B cell (primary cell): ENCODE measurements around the gene TNIK. TPM values are rescaled to one million over a fixed set of nuclear protein-coding genes. Genes with fewer than 3 reads are reported as not detected.

Experiments
- ATAC-seq: fragments of 200-7000 bp; cut with Tn5 transposase; one replicate; pipeline ENCODE4 v1.10.0; 2021; ENCODE audit warnings: low read depth, mild to moderate bottlenecking, moderate number of reproducible peaks, moderate library complexity
- CTCF ChIA-PET: fragments of 350-600 bp; sonication (Branson Sonifier 250); formaldehyde crosslinking; loops from one replicate; lab custom pipeline; 2021; ENCODE audit warnings: antibody characterized with exemption, inconsistent platforms; lab: Charles Lee
- POLR2A ChIA-PET: fragments of 350-600 bp; sonication (Branson Sonifier 250); formaldehyde crosslinking; loops from one replicate; lab custom pipeline; 2021; ENCODE audit warnings: antibody characterized with exemption; lab: Charles Lee
- DNase-seq: peaks from one replicate; pipeline ENCODE4 v3.0.0; 2013
- H2AFZ ChIP-seq: 2 replicates; pipeline ENCODE4 v1.6.1; 2012; ENCODE audit warnings: mild to moderate bottlenecking, low read depth, low read length; ENCODE audit not compliant: insufficient read depth, poor library complexity, severe bottlenecking
- H3K27ac ChIP-seq, 2 donors: 1 replicate in 1 of 2; 2 replicates in 1 of 2; pipeline ENCODE4 v1.5.1; 2012 to 2013; ENCODE audit warnings: low read length in 2 of 2, mild to moderate bottlenecking in 2 of 2, moderate library complexity in 1 of 2
- H3K27me3 ChIP-seq, 4 experiments: fragments of 200-600 bp in 1 of 4; sonication (generic) in 1 of 4; replicated peaks in 1 of 4; 1 replicate in 2 of 4; 2 replicates in 2 of 4; pipeline versions ENCODE4 v1.6.1 to v1.7.0; 2013 to 2016; ENCODE audit warnings: low read length in 3 of 4, mild to moderate bottlenecking in 2 of 4, mixed read lengths in 1 of 4, moderate library complexity in 1 of 4; ENCODE audit not compliant: insufficient read depth in 4 of 4, control insufficient read depth in 3 of 4; ENCODE audit errors: control extremely low read depth in 1 of 4
- H3K36me3 ChIP-seq, 2 experiments: replicated peaks in 1 of 2; 1 replicate in 1 of 2; 2 replicates in 1 of 2; pipeline versions ENCODE4 v1.6.1 to v1.7.1; 2013; ENCODE audit warnings: low read length in 1 of 2; ENCODE audit not compliant: insufficient read depth in 2 of 2, control insufficient read depth in 1 of 2; ENCODE audit errors: control extremely low read depth in 1 of 2, extremely low read depth in 1 of 2
- H3K4me1 ChIP-seq, 2 donors: fragments of 200-600 bp in 1 of 2; sonication (generic) in 1 of 2; 1 replicate in 1 of 2; 2 replicates in 1 of 2; pipeline versions ENCODE4 v1.5.1 to v1.6.1; 2013 to 2017; ENCODE audit warnings: low read length in 2 of 2; ENCODE audit not compliant: control insufficient read depth in 2 of 2, insufficient read depth in 2 of 2
- H3K4me2 ChIP-seq: replicated peaks from 2 replicates; pipeline ENCODE3; 2012; ENCODE audit warnings: mild to moderate bottlenecking, low read depth, low read length; ENCODE audit not compliant: poor library complexity, severe bottlenecking
- H3K4me3 ChIP-seq, 5 experiments: fragments of 200-600 bp in 1 of 5; sonication (generic) in 1 of 5; 1 replicate in 3 of 5; 2 replicates in 2 of 5; pipeline versions ENCODE4 v1.5.1 to v1.7.0; 2011 to 2016; ENCODE audit warnings: low read length in 4 of 5, mild to moderate bottlenecking in 4 of 5, low read depth in 2 of 5, control low read depth in 1 of 5, moderate library complexity in 1 of 5; ENCODE audit not compliant: insufficient read depth in 1 of 5; ENCODE audit errors: control extremely low read depth in 1 of 5, extremely low read depth in 1 of 5
- H3K79me2 ChIP-seq: fragments of 200-600 bp; sonication (generic); one replicate; pipeline ENCODE4 v1.6.0; 2016; ENCODE audit warnings: low read length; ENCODE audit not compliant: control insufficient read depth, insufficient read depth
- H3K9ac ChIP-seq: fragments of 200-600 bp; sonication (generic); 2 replicates; pipeline ENCODE4 v1.6.1; 2017; ENCODE audit warnings: mild to moderate bottlenecking, low read length, moderate library complexity
- H3K9me3 ChIP-seq, 3 donors: one replicate each; pipeline versions ENCODE4 v1.6.1 to v1.7.1; 2013; ENCODE audit warnings: low read length in 2 of 3; ENCODE audit not compliant: control insufficient read depth in 2 of 3, insufficient read depth in 1 of 3; ENCODE audit errors: control extremely low read depth in 1 of 3
- H4K20me1 ChIP-seq: 2 replicates; pipeline ENCODE4 v1.6.0; 2012; ENCODE audit warnings: mild to moderate bottlenecking, low read length; ENCODE audit not compliant: insufficient read depth, control insufficient read depth, poor library complexity, severe bottlenecking
- H3K27ac Mint-ChIP-seq: one replicate; pipeline ENCODE4 v1.8.0; 2021; ENCODE audit warnings: mixed read lengths
- H3K27me3 Mint-ChIP-seq: one replicate; pipeline ENCODE4 v1.8.0; 2021; ENCODE audit warnings: mixed read lengths
- H3K4me1 Mint-ChIP-seq: one replicate; pipeline ENCODE4 v1.8.0; 2021; ENCODE audit warnings: mixed read lengths
- H3K4me3 Mint-ChIP-seq: one replicate; pipeline ENCODE4 v1.8.0; 2021; ENCODE audit warnings: mixed read lengths
- H3K9me3 Mint-ChIP-seq: one replicate; pipeline ENCODE4 v1.8.0; 2022; ENCODE audit warnings: mixed read lengths; ENCODE audit not compliant: insufficient read depth
- EZH2 ChIP-seq: IDR thresholded peaks from 2 replicates; pipeline ENCODE4 v1.6.1; 2012; ENCODE audit warnings: borderline replicate concordance, low read depth, mild to moderate bottlenecking, moderate library complexity, low read length; ENCODE audit not compliant: insufficient read depth, poor library complexity, severe bottlenecking
- WGBS: methylation state at CpG from one replicate; pipeline ENCODE4 v1.1.5; 2013; ENCODE audit warnings: missing lambda C conversion rate; ENCODE audit not compliant: insufficient coverage; 5-methylcytosine and 5-hydroxymethylcytosine counted together
- intact Hi-C: fragments of 100-400 bp; cut with micrococcal nuclease; formaldehyde crosslinking; loops from one replicate; pipeline ENCODE4 v1.10.0; 2022
- polyA plus RNA-seq: library from polyadenylated mRNA; depleted of rRNA; stranded (reverse); fragments of >200 nt; gene quantifications from 2 replicates; pipeline ENCODE4 v1.2.3, GENCODE V29; 2012
- total RNA-seq, 2 donors: library from RNA; stranded (reverse); fragments of 120-200 nt in 1 of 2; gene quantifications; 1 replicate in 1 of 2; 2 replicates in 1 of 2; pipeline versions ENCODE4 v1.2.3 to v1.2.4, GENCODE V29; 2013 to 2022
- TF ChIP-seq, protein P1 (sequence below): fragments of 200-600 bp; IDR thresholded peaks from one replicate; pipeline ENCODE4 v1.8.0; 2022; ENCODE audit warnings: antibody characterized with exemption, mild to moderate bottlenecking

TNIK gene
- total and polyA plus RNA-seq, 2 donors (not counting 1 experiment from before 2014, with no cell fraction given): 0.66 to 7.7 TPM

- no peaks in the 10 kb centered on the region for H3K9me3 Mint-ChIP-seq
- H2AFZ ChIP-seq: no peak overlapping the region
- no peak overlapping the region for H3K4me2 ChIP-seq
- no peaks in the 10 kb centered on the region for H3K4me1 Mint-ChIP-seq
- H3K4me3 Mint-ChIP-seq: no peak overlapping the region
- no peaks in the 10 kb centered on the region for H3K27me3 Mint-ChIP-seq
- H3K9ac ChIP-seq: no peak overlapping the region
- ChIA-PET POLR2A (no interaction called here), CTCF (no interaction called here)
- H3K79me2 ChIP-seq: no peaks in the 10 kb centered on the region
- no peak overlapping the region for H3K27ac ChIP-seq
- H3K27me3 ChIP-seq: no peaks in the 10 kb centered on the region
- no peak overlapping the region for H3K27ac Mint-ChIP-seq
- H3K36me3 ChIP-seq: no peaks in the 10 kb centered on the region
- ATAC-seq (no peak), DNase-seq (no peak)
- no peaks in the 10 kb centered on the region for H4K20me1 ChIP-seq
- H3K4me1 ChIP-seq: no peaks in the 10 kb centered on the region
- TF ChIP-seq EZH2: no peak
- TF ChIP-seq, protein P1, sequence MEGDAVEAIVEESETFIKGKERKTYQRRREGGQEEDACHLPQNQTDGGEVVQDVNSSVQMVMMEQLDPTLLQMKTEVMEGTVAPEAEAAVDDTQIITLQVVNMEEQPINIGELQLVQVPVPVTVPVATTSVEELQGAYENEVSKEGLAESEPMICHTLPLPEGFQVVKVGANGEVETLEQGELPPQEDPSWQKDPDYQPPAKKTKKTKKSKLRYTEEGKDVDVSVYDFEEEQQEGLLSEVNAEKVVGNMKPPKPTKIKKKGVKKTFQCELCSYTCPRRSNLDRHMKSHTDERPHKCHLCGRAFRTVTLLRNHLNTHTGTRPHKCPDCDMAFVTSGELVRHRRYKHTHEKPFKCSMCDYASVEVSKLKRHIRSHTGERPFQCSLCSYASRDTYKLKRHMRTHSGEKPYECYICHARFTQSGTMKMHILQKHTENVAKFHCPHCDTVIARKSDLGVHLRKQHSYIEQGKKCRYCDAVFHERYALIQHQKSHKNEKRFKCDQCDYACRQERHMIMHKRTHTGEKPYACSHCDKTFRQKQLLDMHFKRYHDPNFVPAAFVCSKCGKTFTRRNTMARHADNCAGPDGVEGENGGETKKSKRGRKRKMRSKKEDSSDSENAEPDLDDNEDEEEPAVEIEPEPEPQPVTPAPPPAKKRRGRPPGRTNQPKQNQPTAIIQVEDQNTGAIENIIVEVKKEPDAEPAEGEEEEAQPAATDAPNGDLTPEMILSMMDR: no peak
- H3K9me3 ChIP-seq: no peaks in the 10 kb centered on the region
- 78% methylated on average over 3 of the region's 3 CpGs for WGBS
- intact Hi-C loops: no loop called here
- H3K4me3 ChIP-seq: no peak overlapping the region
These were observed 31.3 kb downstream of the TNIK start for GRCh38 chr3:171428892-171429291.

DNA sequence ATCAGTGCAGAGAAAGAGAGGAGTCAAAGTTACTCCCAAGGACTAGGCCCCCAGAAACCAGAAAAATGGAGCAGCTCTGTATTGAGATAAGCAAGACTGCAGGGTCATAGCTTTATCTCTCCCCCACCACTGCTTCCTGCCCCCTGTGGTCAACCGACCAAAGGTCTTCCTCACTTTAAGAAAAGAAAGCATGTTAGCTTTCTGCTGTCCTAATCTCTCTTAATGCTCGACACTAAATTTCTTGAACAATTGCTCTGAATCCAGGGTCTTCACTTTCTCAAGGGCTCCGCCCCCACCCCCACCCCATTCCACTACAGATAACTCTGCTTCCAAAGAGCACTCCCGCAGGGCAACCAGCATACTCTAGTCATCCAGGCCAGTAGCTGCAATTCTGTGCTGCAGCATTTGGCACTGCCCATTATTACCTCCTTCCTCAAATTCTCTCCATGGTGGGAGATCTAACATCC lies 31.9 kb downstream of the TNIK start:
- Histone ChIP-seq H3K4me1 (no peaks in the 10 kb centered on the region), H3K9me3 (no peaks in the 10 kb centered on the region), H2AFZ (no peak overlapping the region), H3K79me2 (no peaks in the 10 kb centered on the region), H4K20me1 (no peaks in the 10 kb centered on the region), H3K27ac (no peak overlapping the region), H3K9ac (no peak overlapping the region), H3K4me2 (no peak overlapping the region), H3K27me3 (no peaks in the 10 kb centered on the region), H3K4me3 (no peak overlapping the region), H3K36me3 (no peaks in the 10 kb centered on the region)
- Mint-ChIP-seq H3K27me3 (no peaks in the 10 kb centered on the region), H3K4me1 (no peaks in the 10 kb centered on the region), H3K4me3 (no peak overlapping the region), H3K9me3 (no peaks in the 10 kb centered on the region), H3K27ac (no peak overlapping the region)
- ChIA-PET CTCF (no interaction called here), POLR2A (no interaction called here)
- DNase-seq (no peak), ATAC-seq (no peak)
- TF ChIP-seq, protein P1: no peak
- TF ChIP-seq EZH2: no peak
- intact Hi-C loops: no loop called here
- WGBS: 24% methylated on average over 4 of the region's 4 CpGs
